G401 (cell line): ENCODE measurements around the gene ANKRD33. TPM values are rescaled to one million over a fixed set of nuclear protein-coding genes. Genes with fewer than 3 reads are reported as not detected.

Experiments
- DNase-seq: peaks from one replicate; pipeline ENCODE4 v3.0.0-alpha.2; 2015; ENCODE audit warnings: low spot score
- in situ Hi-C: cut with HindIII; loops from 2 replicates; pipeline ENCODE4 v1.10.0; 2016; ENCODE audit warnings: low sequenced_read_pairs, mixed read lengths
- total RNA-seq: library from RNA; depleted of rRNA; stranded (reverse); fragments of >200 nt; shearing (Covaris generic); gene quantifications from 2 replicates; pipeline ENCODE4 v1.2.3, GENCODE V29; 2014

ANKRD33 gene
- total RNA-seq, 1 experiment from 2014 or later: not detected

DNA sequence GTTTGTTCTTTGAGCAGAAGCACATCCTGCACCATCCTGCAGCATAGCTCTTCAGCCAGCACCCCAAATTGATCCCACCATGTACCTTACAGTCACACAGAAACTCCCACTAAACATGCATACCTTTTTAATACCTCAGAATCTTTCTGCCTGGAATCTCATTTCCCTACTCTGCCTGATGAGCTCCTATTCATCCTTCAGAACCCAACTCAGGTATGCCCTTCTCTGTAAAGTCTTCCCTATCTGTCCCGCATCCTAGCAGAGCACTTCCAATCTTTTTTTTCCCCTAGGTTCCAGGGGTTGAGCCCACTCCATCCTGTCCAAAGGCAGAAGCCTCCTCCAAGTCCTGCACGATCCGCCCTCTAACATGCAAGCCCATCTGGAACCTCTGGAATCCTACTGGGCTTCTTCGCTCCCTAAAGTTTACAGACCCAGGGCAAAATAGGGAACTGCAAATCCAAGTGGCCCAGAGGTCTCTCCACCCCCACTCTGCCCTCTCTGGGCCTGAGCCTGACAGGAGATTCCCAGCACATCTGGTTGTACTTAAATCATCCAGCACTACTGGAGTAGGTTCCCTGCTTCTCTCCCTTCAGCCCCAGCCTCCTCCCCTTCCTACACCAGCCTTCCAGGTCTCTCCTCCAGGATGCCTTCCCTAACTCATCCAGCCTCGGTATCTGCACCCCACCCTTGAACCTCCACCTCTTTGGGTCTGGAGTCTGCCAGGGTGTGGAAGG lies 35.3 kb upstream of the ANKRD33 start:
- DNase-seq: no peak

DNA sequence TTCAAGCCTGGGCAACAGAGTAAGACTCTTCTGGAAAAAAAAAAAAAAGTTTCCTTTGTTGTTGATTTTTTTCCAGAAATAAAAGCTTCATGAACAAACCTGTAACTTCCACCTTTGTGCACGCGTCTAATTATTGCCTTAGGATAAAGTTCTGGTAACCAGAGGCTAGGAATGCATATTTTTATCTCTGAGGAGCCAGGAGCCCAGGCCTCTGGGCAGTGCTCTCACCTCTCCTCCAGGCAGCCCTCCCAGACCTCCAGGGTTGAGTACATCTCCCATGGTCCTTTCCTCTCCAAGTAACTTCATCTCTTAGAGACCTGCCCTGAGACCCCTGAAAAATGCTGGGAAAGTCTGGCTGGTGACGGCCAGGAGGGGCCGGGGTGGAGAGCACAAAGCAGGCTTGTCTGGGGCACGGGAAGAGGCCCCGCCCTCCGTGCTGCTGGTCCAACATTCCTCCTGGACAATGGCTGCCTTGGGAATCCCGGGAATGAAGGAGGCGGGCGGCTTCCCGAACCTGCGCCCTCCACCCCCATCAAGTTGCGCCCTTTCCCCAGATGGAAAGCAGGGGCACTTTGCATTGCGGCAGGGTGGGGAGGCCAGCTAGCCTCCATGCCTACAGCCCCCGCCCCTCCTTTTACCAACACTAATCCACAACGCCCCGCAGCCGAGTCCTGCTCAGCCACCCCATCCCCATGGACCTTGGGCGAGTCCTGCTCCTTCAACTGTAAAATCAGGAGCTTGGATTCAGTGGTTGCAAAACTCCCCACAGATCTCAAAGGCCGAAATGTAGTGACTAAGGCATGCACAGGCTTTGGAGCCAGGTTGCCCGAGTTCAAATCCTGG lies 32.1 kb upstream of the ANKRD33 start:
- in situ Hi-C loops: no loop called here
- no peak for DNase-seq

More for the DNA sequence above, 35.3 kb upstream of the ANKRD33 start:
- in situ Hi-C loops: no loop called here

DNA sequence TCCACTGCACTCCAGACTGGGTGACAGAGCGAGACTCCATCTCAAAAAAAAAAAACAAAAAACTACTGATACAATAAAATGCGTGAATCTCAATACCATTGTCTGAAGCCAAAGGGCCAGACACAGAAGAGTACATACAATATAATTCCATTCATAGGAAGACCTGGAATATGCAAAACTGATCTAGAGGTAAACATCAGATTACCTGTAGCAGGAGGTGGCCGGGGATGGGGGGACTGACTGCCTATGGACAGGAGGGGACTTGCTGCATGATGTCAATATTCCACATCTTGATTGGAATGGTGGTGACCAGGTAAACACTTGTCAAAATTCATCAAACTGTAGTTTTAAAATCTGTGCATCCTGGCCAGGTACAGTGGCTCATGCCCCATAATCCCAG lies 26.9 kb upstream of the ANKRD33 start:
- in situ Hi-C loops: no loop called here
- DNase-seq: no peak

DNA sequence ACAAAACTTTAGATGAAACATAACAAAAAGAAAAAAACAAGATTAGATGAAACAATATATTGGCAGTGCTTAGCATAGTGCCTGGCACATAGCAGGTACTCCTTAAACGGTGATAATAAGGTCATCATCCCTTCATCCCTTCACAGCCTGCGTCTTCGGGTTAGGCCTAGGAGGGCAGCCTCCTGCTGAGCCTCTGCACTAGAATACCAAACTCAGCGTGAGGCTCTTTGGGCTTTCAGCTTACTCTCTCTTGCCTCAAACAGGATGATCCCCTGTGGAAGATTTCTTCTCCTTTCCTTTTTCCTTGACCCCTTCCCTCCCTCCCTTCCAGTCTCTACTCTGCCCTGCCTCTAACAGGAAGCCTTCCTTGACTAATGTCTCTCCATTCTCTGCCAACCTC lies 25.0 kb upstream of the ANKRD33 start:
- in situ Hi-C loops: no loop called here

DNA sequence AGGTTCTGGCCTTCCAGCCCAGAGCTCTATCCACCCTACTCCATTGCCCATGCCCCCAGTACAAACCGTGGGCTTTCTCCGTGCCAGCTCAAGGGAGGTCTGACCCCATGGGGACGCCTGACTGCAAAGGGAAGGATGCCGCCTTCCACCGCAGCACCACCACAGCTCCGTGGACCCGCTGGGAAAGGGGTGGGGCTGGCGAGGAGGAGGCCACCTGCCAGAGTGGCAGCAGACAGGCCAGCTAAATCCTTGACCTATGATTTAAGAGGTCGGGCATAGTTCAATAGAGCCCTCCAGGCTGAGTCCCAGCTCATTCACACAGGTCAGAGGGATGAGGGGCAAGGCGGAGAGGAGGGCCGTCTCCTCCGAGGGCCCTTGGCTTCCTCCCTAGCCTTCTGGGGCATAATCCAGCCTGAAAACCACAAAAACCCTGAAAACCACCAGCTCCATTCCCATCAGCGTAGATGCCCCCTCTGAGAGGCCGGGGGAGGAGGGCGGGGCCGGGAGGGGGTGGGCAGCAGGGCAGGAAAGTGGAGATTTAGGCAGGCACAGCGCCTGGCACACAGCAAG lies 24.5 kb upstream of the ANKRD33 start:
- in situ Hi-C loops: no loop called here

More for the DNA sequence above, 25.0 kb upstream of the ANKRD33 start:
- DNase-seq: no peak

DNA sequence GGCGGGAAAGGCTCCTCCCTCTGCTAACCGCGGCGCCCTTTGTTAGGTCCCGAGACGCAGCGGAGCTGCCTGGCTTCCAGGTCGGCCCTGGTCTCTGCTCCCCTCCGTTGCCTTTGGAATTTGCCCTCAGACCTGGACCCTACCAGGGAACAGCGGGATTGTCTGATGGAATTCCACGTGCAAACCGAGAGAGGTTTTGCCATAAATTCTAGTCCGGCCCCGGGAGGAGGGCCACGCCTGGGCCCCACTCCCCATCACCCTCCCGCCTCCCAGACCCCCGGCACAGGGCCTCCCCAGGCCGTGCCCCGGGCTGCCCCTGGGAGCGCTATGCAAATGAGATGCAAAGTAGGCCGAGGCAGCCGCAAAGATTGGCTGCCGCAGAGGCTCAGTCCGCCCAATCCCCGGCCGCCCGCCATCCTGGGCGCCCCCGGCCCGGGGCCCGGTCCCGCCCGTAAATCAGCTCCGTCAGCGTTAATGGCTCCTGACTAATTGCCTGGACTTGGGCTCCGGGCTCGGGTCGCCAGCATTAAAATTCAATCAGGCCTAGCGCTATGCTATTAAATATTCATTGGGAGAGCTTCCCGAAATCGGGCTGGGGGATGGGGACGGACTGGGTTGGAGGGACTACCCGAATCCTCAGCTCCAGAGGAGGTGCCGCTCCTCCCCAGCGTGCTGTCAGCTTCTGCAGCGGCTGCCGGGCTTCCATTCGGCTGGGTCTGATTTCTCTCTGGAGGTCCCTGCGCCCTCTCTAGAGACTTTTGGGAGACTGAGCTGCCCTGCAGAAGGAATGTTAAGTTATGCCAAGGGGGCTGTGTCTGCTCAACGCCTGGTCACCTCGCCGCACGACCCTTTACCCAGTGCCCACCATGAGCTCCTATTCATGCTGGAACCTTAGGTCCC lies 23.7 kb upstream of the ANKRD33 start:
- peak; percentile 80 for DNase-seq
- in situ Hi-C loops: no loop called here

More for the DNA sequence above, 24.5 kb upstream of the ANKRD33 start:
- DNase-seq: no peak

DNA sequence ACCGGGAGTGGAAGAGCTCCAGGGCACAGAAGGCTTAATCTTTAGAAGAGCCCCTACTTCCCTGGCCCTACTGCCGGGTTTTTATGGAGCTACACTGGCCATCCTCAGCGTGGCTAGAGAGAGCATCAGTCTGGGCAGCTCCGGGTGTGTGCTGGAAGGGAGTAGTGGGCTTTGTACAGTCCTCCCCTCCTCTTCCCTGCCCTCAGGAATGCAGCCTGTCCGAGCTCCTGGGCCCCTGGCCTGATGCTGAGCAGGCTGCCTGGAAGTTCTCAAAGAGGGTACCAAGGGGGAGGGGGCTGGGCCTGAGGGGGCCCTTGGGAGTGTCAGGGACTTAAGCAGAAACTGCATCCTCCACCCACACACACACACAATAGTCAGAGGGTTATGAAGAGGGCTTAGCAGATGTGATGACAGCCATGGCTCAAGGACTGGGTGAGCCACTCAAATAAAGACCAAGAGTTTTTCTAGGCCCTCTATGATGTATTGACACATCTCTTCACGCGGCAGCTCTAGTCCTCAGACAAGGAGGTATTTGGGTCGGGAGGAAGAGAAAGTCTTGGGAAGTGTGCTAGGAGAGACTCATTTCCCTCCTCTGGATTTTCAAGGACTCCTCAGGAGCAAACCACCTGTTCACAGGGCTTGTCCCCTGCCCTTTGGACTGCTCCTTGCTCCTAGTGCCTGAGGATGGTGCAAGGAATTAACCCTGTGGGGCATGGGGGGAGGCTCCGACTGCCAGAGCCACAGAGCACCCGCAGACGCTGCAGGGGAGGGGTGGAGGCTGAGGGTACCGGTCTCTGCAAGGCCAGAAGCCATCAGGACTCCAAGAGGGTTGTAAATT lies 22.9 kb upstream of the ANKRD33 start:
- DNase-seq: no peak
- in situ Hi-C loops: no loop called here

DNA sequence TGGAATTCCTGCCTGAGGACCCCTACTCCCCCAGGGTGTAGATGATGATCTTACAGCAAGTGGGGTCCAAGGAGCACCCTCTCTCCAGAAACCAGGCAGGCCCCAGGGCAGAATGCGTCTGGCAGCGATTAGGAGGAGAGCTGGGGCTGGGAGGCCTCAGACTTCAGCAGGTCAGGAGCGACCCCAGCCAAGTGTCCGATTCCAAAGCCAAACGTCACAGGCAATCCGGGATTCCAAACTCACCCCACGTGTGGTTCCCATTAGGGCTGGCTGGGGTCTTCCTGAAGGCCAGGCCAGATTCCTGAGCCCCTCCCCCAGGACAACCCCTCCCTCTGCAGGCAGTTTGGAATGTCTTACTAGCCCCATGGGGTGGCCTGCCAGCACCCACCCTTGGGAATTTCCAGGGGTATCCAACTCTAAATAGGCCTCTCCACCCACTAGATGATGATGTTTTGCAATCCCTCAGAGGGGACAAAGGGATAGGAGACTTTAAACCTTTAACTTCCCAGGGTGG lies 22.1 kb upstream of the ANKRD33 start:
- DNase-seq: peak; percentile 40
- in situ Hi-C loops: no loop called here

DNA sequence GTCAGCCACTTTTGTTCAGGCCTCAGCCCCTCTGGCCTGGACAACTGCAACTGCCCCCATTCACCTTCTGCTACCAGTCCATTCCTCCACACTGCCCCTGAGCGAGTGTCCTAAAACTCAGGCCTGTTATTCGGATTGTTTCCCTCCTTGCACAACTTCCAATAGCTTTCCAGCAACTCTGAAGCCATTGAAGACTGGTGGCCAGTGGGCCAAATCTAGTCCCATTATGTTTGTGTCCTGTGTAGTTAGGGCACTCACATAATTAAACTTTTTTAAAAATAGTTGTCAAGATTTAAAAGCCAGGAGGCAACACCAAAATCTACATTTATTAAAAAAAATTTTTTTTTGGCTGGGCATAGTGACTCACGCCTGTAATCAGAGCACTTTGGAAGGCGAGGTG lies 21.6 kb upstream of the ANKRD33 start:
- DNase-seq: no peak
- in situ Hi-C loops: no loop called here

DNA sequence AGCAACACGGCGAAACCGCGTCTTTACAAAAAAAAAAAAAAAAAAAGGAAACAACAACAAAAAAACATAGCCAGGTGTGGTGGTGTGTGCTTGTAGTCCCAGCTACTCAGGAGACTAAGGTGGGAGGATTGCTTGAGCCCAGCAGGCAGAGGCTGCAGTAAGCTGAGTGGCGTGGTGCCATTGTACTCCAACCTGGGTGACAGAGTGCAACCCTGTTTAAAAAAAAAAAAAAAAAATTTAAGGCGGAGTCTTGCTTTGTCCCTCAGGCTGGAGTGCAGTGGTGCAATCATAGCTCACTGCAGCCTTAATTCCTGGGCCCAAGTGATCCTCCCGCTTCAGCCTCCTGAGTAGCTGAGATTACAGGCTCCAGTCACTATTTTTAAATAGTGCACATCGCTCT lies 21.1 kb upstream of the ANKRD33 start:
- in situ Hi-C loops: no loop called here
- no peak for DNase-seq

DNA sequence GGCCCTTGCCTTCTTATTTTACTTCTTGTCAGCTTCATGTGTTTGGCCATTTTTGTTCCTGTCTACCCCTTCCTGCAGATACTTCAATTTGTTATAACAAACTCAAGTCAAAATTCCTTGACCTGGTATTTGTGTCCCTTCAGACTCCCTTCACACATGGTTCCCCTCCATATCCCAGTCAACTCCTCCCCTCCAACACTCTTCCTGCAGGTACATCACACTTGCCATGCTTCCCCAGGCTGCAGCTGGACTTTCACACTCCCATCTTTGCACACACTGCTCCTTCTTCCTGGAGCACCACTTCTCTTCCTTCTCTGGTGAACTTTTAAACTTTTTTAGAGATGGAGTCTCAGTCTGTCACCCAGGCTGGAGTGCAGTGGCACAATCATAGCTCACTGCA lies 20.5 kb upstream of the ANKRD33 start:
- no peak for DNase-seq
- in situ Hi-C loops: no loop called here

DNA sequence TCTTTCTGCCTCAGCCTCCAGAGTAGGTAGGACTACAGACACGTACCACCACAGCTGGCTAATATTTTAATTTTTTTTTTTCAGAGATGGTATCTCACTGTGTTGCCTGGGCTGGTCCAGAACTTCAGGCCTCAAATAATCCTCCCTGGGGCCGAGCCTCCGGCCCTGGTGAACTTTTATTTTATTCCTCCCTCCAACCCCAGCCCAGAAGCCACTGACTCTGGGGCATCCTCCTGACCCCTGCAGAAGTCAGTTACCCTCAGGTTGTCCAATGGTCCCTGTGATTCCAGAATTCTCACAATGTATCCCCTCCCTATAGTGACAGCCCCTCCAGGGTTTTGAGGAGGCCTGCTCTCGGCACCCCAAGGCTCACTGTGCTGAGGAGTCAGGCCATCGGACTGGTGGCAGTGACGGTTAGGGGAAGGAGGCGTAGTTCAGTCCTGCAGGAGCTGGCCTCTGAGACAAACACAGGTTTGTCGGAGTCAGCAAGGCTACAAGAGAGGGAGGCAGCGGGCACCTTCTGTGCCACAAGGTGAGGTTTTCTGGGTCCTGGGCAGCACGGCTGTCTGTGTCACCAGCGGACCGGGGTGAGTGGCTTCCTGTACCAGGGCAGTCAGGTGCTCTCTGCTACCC lies 20.0 kb upstream of the ANKRD33 start:
- DNase-seq: no peak
- in situ Hi-C loops: no loop called here

DNA sequence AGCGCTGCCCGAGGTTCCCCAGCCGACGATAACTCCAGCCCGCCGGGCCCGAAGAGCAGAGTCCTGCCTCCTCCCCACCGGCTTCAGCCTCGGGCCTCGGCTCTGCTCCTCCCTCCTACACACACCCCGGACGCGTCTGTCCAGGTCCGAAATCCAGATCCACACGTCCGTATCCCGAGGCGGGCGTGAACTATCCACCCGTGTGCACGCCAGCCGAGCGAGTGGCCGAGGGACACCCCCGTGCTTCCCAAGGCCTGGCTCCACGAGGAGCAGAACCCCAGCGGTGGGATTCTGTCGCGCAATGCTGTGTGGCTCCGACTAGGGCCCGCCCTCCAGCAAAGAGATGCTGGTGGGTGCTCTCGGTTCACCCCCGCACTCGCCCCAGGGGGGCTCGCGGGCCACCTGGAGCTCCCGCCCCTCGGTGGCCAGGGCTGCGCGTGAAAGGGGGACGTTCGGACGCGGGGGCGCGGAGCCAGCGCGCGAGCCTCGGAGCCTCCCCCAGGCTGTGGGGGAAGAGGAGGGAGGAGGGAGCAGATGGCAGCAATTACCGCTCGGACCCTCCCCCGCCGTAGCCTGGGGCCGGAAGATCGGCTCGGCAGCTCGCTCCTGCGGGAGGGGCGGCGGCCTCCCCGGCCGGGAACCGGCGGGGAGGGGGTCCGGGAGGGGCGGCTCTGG lies 18.9 kb upstream of the ANKRD33 start:
- in situ Hi-C loops: no loop called here
- DNase-seq: peak; percentile 48

DNA sequence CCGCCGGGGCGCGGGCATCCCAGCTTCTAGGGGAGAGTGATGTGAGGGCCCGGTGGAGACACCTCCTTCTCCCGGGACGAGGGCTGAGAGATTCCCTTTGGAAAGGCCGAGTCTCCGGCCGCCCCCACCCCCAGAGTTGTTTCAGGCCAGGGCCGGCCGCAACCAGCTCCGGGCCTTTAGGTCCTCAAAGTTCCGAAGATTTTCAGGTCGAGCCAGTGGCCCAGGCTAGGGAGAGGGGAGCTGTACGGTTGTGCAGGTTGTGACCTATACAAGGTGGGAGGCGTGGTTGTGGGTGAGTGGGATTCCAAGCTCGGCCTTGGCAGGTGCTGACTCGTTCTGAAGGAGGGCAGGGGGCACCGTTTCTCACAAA lies 18.4 kb upstream of the ANKRD33 start:
- DNase-seq: no peak
- in situ Hi-C loops: no loop called here

DNA sequence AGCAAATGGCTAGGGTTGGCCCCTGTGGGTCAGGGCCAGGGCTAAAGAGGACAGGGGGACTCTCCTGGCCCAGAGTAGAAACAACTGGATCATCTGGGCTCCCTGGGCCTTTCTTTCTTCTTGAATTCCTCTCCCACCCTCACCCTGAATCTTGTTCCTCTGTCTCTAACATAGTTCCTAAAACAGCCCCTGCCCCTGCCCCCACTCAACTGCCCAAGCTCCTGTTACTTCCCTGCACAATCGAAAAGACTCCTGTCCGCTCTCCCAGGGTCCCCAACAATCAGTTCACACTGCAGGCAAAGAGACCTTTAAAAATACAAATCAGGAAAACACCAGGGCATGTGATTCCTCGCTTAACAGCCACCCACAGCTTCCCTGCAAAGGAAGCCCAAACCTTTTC lies 18.0 kb upstream of the ANKRD33 start:
- in situ Hi-C loops: no loop called here
- DNase-seq: no peak

DNA sequence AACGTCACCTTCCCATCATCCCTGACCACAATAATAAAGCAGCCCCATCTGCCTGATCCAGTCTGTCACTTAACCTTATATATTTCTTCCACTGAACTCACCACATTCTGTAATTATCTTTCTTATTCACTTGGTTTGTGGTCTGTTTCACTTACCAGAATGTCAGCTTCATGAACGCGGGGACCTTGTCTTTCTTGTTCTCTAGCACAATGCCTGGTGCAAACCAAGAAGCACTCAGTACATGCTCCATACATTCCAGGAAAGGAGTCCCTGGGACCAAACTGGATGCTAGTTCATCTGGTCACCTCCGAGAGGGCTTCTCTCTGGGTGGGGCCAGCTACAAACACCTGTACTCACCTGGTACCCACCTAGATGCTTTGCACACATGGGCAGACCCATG lies 17.4 kb upstream of the ANKRD33 start:
- in situ Hi-C loops: no loop called here
- no peak for DNase-seq

DNA sequence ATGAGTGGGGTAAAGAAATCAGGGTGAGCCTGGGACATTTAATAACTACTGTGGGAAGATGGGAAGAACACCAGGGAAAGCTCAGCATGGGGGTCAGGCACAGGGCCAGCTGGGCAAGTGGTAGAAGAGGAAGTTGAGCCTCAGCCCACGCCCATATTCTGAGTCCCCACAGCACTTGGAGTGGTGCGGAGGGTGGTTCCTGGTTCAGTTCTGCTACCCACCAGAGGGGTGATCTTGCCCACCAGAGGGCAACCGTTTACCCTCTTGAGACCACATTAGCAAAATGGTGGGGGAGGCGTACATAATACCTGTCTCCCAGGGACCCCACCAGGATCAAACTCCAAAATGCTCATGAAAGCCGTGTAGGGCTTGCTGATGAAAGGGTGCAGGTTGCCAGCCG lies 16.8 kb upstream of the ANKRD33 start:
- in situ Hi-C loops: no loop called here
- DNase-seq: no peak
